ENCODE measurements around the gene CCDC146.

DNA sequence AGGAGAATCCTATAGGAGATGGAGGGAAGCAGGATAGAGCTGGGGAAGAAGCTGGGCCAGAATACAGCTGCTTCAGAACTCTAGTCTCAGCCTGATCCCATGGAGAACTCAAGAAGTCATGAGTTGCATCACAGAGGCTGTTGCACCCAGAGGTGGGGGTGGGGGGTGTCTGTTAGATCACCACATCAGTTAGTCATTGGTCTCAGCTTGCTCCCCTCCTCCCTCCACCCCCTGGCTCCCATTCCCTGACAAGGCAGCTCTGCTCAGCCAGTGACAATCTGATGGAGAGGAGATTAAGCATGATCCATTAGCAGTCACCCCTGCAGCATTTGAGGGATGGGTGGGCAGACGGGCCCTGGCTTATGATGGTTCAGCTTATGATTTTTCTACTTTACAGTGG lies 135.6 kb downstream of the CCDC146 start:
- TF ChIP-seq, protein P1, sequence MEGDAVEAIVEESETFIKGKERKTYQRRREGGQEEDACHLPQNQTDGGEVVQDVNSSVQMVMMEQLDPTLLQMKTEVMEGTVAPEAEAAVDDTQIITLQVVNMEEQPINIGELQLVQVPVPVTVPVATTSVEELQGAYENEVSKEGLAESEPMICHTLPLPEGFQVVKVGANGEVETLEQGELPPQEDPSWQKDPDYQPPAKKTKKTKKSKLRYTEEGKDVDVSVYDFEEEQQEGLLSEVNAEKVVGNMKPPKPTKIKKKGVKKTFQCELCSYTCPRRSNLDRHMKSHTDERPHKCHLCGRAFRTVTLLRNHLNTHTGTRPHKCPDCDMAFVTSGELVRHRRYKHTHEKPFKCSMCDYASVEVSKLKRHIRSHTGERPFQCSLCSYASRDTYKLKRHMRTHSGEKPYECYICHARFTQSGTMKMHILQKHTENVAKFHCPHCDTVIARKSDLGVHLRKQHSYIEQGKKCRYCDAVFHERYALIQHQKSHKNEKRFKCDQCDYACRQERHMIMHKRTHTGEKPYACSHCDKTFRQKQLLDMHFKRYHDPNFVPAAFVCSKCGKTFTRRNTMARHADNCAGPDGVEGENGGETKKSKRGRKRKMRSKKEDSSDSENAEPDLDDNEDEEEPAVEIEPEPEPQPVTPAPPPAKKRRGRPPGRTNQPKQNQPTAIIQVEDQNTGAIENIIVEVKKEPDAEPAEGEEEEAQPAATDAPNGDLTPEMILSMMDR (IDR thresholded peaks at IDR 0.05; ENCODE audit: low read depth, low read length), result no peak
- TF ChIP-seq POLR2A (IDR thresholded peaks at IDR 0.05; ENCODE audit: extremely low read depth, insufficient read length) (no peak), MYC (IDR thresholded peaks at IDR 0.05; ENCODE audit: low read depth, low read length) (peak; percentile 29; the same call in 1 of the 2 replicates)
